Gastroesophageal sphincter (tissue), 3 donors: ENCODE measurements around the gene CLIP4.

Experiments used
- CTCF ChIP-seq, 4 experiments: fragments of 200-600 bp in 2 of 4; fragments of 450-650 bp in 2 of 4; sonication (generic) in 1 of 4; IDR thresholded peaks; one replicate each; pipeline ENCODE4 v1.5.1; 2017 to 2019; ENCODE audit warnings: antibody characterized with exemption in 4 of 4, mild to moderate bottlenecking in 2 of 4, moderate library complexity in 2 of 4
- EP300 ChIP-seq: sonication (generic); formaldehyde crosslinking; IDR thresholded peaks from one replicate; pipeline ENCODE4 v1.6.1; 2017; ENCODE audit warnings: antibody characterized with exemption, mild to moderate bottlenecking

GRCh38 chr2:29100564-29100963, 14.7 kb upstream of the CLIP4 start:
- TF ChIP-seq CTCF (IDR thresholded peaks at IDR 0.05) (no peak), EP300 (no peak)
